Activated CD8-positive, alpha-beta memory T cell treated with anti-CD3 and anti-CD28 coated beads for 36 hours (primary cell): ENCODE measurements around the gene IQCB1. TPM values are rescaled to one million over a fixed set of nuclear protein-coding genes. Genes with fewer than 3 reads are reported as not detected.

ENCODE experiments used
- total RNA-seq, 2 experiments: library from RNA; stranded (reverse); gene quantifications; one replicate each; pipeline ENCODE4 v1.2.3, GENCODE V29; 2021

The IQCB1 gene
- total RNA-seq, 2 experiments from 2014 or later, result 28.4 to 31.6 TPM

Other genes with a start within 250 kb of the IQCB1 start
- gene FBXO40, start 241.7 kb downstream of the IQCB1 start, total RNA-seq, result not detected
- gene HCLS1, start 174.2 kb downstream of the IQCB1 start, total RNA-seq, result 100 to 1,000 TPM; 182 to 194 TPM
- 10 to 100 TPM; 13.3 to 15.3 TPM for gene GOLGB1, start 85.3 kb downstream of the IQCB1 start, total RNA-seq
- gene EAF2, start 149 bp upstream of the IQCB1 start, total RNA-seq, result 10 to 100 TPM; 10.3 to 11.2 TPM
- gene SLC15A2, start 59.3 kb upstream of the IQCB1 start, total RNA-seq, result 1 to 10 TPM in 1 of 2 experiments, under 1 TPM in 1; 0.84 to 1.4 TPM
- gene ILDR1, start 187.2 kb upstream of the IQCB1 start, total RNA-seq, result not detected
- under 1 TPM; 0.19 to 0.40 TPM for gene CD86, start 220.3 kb upstream of the IQCB1 start, total RNA-seq